ENCODE measurements around the gene HS3ST6. TPM values are rescaled to one million over a fixed set of nuclear protein-coding genes. Genes with fewer than 3 reads are reported as not detected.
"Not testable (repeated sequence)": the region's sequence is repeated elsewhere in the genome, so short reads cannot be mapped to it uniquely, and the experiment has no call there.

HS3ST6 gene
- total RNA-seq, 1 donor from 2014 or later = not detected

- no peak for DNase-seq (ENCODE audit: low spot score)
These were observed 8.1 kb upstream of the HS3ST6 start for GRCh38 chr16:1926271-1926670.

GRCh38 chr16:1924095-1924494, 5.9 kb upstream of the HS3ST6 start:
- no peak for DNase-seq (ENCODE audit: low spot score)

- DNase-seq (ENCODE audit: low spot score) = peak; percentile 89
These were observed 5.3 kb upstream of the HS3ST6 start for GRCh38 chr16:1923299-1924034.

GRCh38 chr16:1922357-1922756, 4.1 kb upstream of the HS3ST6 start:
- no peak for DNase-seq (ENCODE audit: low spot score)

GRCh38 chr16:1920727-1921171, 2.5 kb upstream of the HS3ST6 start:
- no peak for DNase-seq (ENCODE audit: low spot score)

- not testable (repeated sequence) for DNase-seq (ENCODE audit: low spot score)
These were observed 1.9 kb upstream of the HS3ST6 start for GRCh38 chr16:1920122-1920521.

GRCh38 chr16:1919327-1919998, 1.2 kb upstream of the HS3ST6 start:
- no peak for DNase-seq (ENCODE audit: low spot score)

GRCh38 chr16:1917665-1918350, 407 bp downstream of the HS3ST6 start:
- no peak for DNase-seq (ENCODE audit: low spot score)

- DNase-seq (ENCODE audit: low spot score) = no peak
These were observed 1.1 kb downstream of the HS3ST6 start for GRCh38 chr16:1917056-1917664.

- no peak for DNase-seq (ENCODE audit: low spot score)
These were observed 1.6 kb downstream of the HS3ST6 start for GRCh38 chr16:1916640-1916990.

- DNase-seq (ENCODE audit: low spot score) = peak; percentile 38
These were observed 2.2 kb downstream of the HS3ST6 start for GRCh38 chr16:1915732-1916639.

- no peak for DNase-seq (ENCODE audit: low spot score)
These were observed 3.2 kb downstream of the HS3ST6 start for GRCh38 chr16:1914988-1915387.

GRCh38 chr16:1914084-1914608, 4.1 kb downstream of the HS3ST6 start:
- DNase-seq (ENCODE audit: low spot score) = no peak

- no peak for DNase-seq (ENCODE audit: low spot score)
These were observed 4.7 kb downstream of the HS3ST6 start for GRCh38 chr16:1913327-1914083.

- no peak for DNase-seq (ENCODE audit: low spot score)
These were observed 6.0 kb downstream of the HS3ST6 start for GRCh38 chr16:1912215-1912543.

- DNase-seq (ENCODE audit: low spot score) = no peak
These were observed 6.6 kb downstream of the HS3ST6 start for GRCh38 chr16:1911467-1912214.

- DNase-seq (ENCODE audit: low spot score) = peak; percentile 72
These were observed 8.5 kb downstream of the HS3ST6 start for GRCh38 chr16:1909561-1910231.

- peak; percentile 31 for DNase-seq (ENCODE audit: low spot score)
These were observed 9.2 kb downstream of the HS3ST6 start for GRCh38 chr16:1908983-1909382.

- DNase-seq (ENCODE audit: low spot score) = no peak
These were observed 10.0 kb downstream of the HS3ST6 start for GRCh38 chr16:1908184-1908583.
